CD4-positive, alpha-beta T cell (primary cell): ENCODE measurements around the gene CCDC107. TPM values are rescaled to one million over a fixed set of nuclear protein-coding genes. Genes with fewer than 3 reads are reported as not detected.

Source experiments
- ATAC-seq: fragments of 200-7000 bp; cut with Tn5 transposase; one replicate; pipeline ENCODE4 v1.10.0; 2022; ENCODE audit warnings: mild to moderate bottlenecking; ENCODE audit not compliant: poor library complexity
- CTCF ChIA-PET: fragments of 350-600 bp; sonication (Branson Sonifier 250); formaldehyde crosslinking; loops from one replicate; lab custom pipeline; 2021; ENCODE audit warnings: antibody characterized with exemption, inconsistent platforms; lab: Charles Lee
- POLR2A ChIA-PET: fragments of 350-600 bp; sonication (Branson Sonifier 250); formaldehyde crosslinking; loops from one replicate; lab custom pipeline; 2021; ENCODE audit warnings: antibody characterized with exemption, inconsistent platforms; lab: Charles Lee
- DNase-seq, 14 experiments: peaks; one replicate each; pipeline ENCODE4 v3.0.0-alpha.2; 2013 to 2020; ENCODE audit warnings: mixed read lengths in 2 of 14
- H3K27ac ChIP-seq, 2 donors: one replicate each; pipeline versions ENCODE4 v1.5.1 to v1.7.0; 2013; ENCODE audit warnings: low read length in 2 of 2, low read depth in 1 of 2, mild to moderate bottlenecking in 1 of 2
- H3K27me3 ChIP-seq, 2 experiments: 1 replicate in 1 of 2; 2 replicates in 1 of 2; pipeline versions ENCODE4 v1.6.1 to v1.7.0; 2013; ENCODE audit warnings: low read length in 2 of 2, control low read depth in 1 of 2, mild to moderate bottlenecking in 1 of 2, moderate library complexity in 1 of 2; ENCODE audit not compliant: insufficient read depth in 2 of 2, control insufficient read depth in 1 of 2
- H3K36me3 ChIP-seq: one replicate; pipeline ENCODE4 v1.6.1; 2013; ENCODE audit warnings: low read length, control low read depth; ENCODE audit not compliant: insufficient read depth
- H3K4me1 ChIP-seq: one replicate; pipeline ENCODE4 v1.6.1; 2013; ENCODE audit warnings: low read length, control low read depth; ENCODE audit not compliant: insufficient read depth
- H3K4me3 ChIP-seq: one replicate; pipeline ENCODE4 v1.5.1; 2013; ENCODE audit warnings: mild to moderate bottlenecking, low read length, moderate library complexity
- H3K9me3 ChIP-seq, 2 experiments: 1 replicate in 1 of 2; 2 replicates in 1 of 2; pipeline versions ENCODE4 v1.6.1 to v1.7.0; 2013; ENCODE audit warnings: low read length in 2 of 2, mild to moderate bottlenecking in 2 of 2, control low read depth in 1 of 2, moderate library complexity in 1 of 2; ENCODE audit not compliant: control insufficient read depth in 1 of 2, insufficient read depth in 1 of 2
- H3K27ac Mint-ChIP-seq: one replicate; pipeline ENCODE4 v1.8.0; 2020; ENCODE audit warnings: mixed read lengths
- H3K27me3 Mint-ChIP-seq: one replicate; pipeline ENCODE4 v1.8.0; 2021; ENCODE audit warnings: mixed read lengths
- H3K36me3 Mint-ChIP-seq: one replicate; pipeline ENCODE4 v1.8.0; 2021; ENCODE audit warnings: low read depth, mixed read lengths
- H3K4me1 Mint-ChIP-seq: one replicate; pipeline ENCODE4 v1.8.0; 2021; ENCODE audit warnings: low read depth, mixed read lengths
- H3K4me3 Mint-ChIP-seq: one replicate; pipeline ENCODE4 v1.8.0; 2020; ENCODE audit warnings: mild to moderate bottlenecking, mixed read lengths
- H3K9me3 Mint-ChIP-seq: one replicate; pipeline ENCODE4 v1.8.0; 2020; ENCODE audit warnings: mixed read lengths
- CTCF ChIP-seq: fragments of 200-600 bp; IDR thresholded peaks from one replicate; pipeline ENCODE4 v1.8.0; 2022; ENCODE audit warnings: antibody characterized with exemption, mild to moderate bottlenecking
- intact Hi-C, 2 experiments: fragments of 100-400 bp; cut with DNase I in 1 of 2; cut with micrococcal nuclease in 1 of 2; formaldehyde crosslinking; loops; one replicate each; pipeline versions ENCODE4 v1.15.1 to v1.9.0; 2023 to 2025; cut with DNase I, micrococcal nuclease
- total RNA-seq, 174 experiments: library from RNA in 2 of 174; stranded (reverse) in 2 of 174; gene quantifications; one replicate each; pipeline ENCODE4 v1.2.3 and lab custom pipeline; 2021 to 2026

Gene CCDC107
- total RNA-seq, 2 experiments from 2014 or later: 10.2 TPM

- no peaks in the 10 kb centered on the region for H3K27me3 Mint-ChIP-seq
- H3K36me3 Mint-ChIP-seq: no peaks in the 10 kb centered on the region
- no peak overlapping the region for H3K4me3 ChIP-seq
- no peak overlapping the region for H3K4me3 Mint-ChIP-seq
- H3K36me3 ChIP-seq: peaks cover 93% of the 10 kb centered on the region
- ATAC-seq (no peak), DNase-seq (no peak)
- H3K4me1 Mint-ChIP-seq: peaks cover 13% of the 10 kb centered on the region
- H3K9me3 Mint-ChIP-seq: no peaks in the 10 kb centered on the region
- H3K27ac Mint-ChIP-seq: no peak overlapping the region
- ChIA-PET CTCF (interaction anchor here (0.7 to 1.0 kb wide), 2 partner anchors 23 to 84 kb away, joined by 3 to 4 read pairs; no protein-coding TSS in a partner anchor), POLR2A (interaction anchor here (1.0 to 1.3 kb wide), 2 partner anchors 28 to 55 kb away, joined by 3 to 4 read pairs; no protein-coding TSS in a partner anchor)
- peaks cover 8% of the 10 kb centered on the region for H3K4me1 ChIP-seq
- no peak overlapping the region for H3K27ac ChIP-seq
- intact Hi-C loops: no loop called here
- H3K27me3 ChIP-seq: no peaks in the 10 kb centered on the region
- no peaks in the 10 kb centered on the region for H3K9me3 ChIP-seq
- TF ChIP-seq CTCF: no peak
Observed at GRCh38 chr9:35700942-35701341, 42.9 kb downstream of the CCDC107 start.

- Histone ChIP-seq H3K4me1 (no peaks in the 10 kb centered on the region), H3K27me3 (no peaks in the 10 kb centered on the region), H3K27ac (no peak overlapping the region), H3K4me3 (no peak overlapping the region), H3K36me3 (peaks cover 97% of the 10 kb centered on the region), H3K9me3 (no peaks in the 10 kb centered on the region)
- H3K4me3 Mint-ChIP-seq: no peak overlapping the region
- TF ChIP-seq CTCF: no peak
- POLR2A ChIA-PET: no interaction called here
- CTCF ChIA-PET: interaction anchor here (1.0 kb wide), 1 partner anchor 91 kb away, joined by 3 read pairs; no protein-coding TSS in a partner anchor
- peaks cover 2% of the 10 kb centered on the region for H3K4me1 Mint-ChIP-seq
- DNase-seq (no peak), ATAC-seq (no peak)
- no peaks in the 10 kb centered on the region for H3K9me3 Mint-ChIP-seq
- no peak overlapping the region for H3K27ac Mint-ChIP-seq
- no peaks in the 10 kb centered on the region for H3K36me3 Mint-ChIP-seq
- intact Hi-C loops: no loop called here
- no peaks in the 10 kb centered on the region for H3K27me3 Mint-ChIP-seq
Observed at GRCh38 chr9:35702696-35703095, 44.6 kb downstream of the CCDC107 start.

GRCh38 chr9:35703906-35704672 is 46.0 kb downstream of the CCDC107 start:
- ChIA-PET CTCF (interaction anchor here (1.0 kb wide), 1 partner anchor 93 kb away, joined by 3 read pairs; no protein-coding TSS in a partner anchor), POLR2A (interaction anchor here (1.1 to 1.5 kb wide), 2 partner anchors 13 to 44 kb away, joined by 3 read pairs; no protein-coding TSS in a partner anchor)
- Histone ChIP-seq H3K9me3 (no peaks in the 10 kb centered on the region), H3K4me1 (no peaks in the 10 kb centered on the region), H3K27ac (no peak overlapping the region), H3K27me3 (no peaks in the 10 kb centered on the region), H3K4me3 (no peak overlapping the region), H3K36me3 (peaks cover 97% of the 10 kb centered on the region)
- intact Hi-C loops: no loop called here
- no peak for ATAC-seq
- TF ChIP-seq CTCF: no peak
- H3K4me3 Mint-ChIP-seq: no peak overlapping the region
- H3K9me3 Mint-ChIP-seq: no peaks in the 10 kb centered on the region
- H3K27ac Mint-ChIP-seq: no peak overlapping the region
- H3K36me3 Mint-ChIP-seq: no peaks in the 10 kb centered on the region
- no peak for DNase-seq
- H3K27me3 Mint-ChIP-seq: no peaks in the 10 kb centered on the region
- no peaks in the 10 kb centered on the region for H3K4me1 Mint-ChIP-seq
